Sciatic nerve (tissue), 2 donors: ENCODE data around the gene PYM1. TPM values are rescaled to one million over a fixed set of nuclear protein-coding genes. Genes with fewer than 3 reads are reported as not detected.
"Not testable (repeated sequence)": the region's sequence is repeated elsewhere in the genome, so short reads cannot be mapped to it uniquely, and the experiment has no call there.

ENCODE experiments used
- ATAC-seq: fragments of 200-7000 bp; cut with Tn5 transposase; one replicate; pipeline ENCODE4 v1.9.1; 2020; ENCODE audit warnings: mild to moderate bottlenecking, moderate library complexity
- DNase-seq: peaks from one replicate; pipeline ENCODE4 v3.0.0-alpha.2; 2020; ENCODE audit warnings: low spot score
- intact Hi-C: fragments of 100-400 bp; cut with DNase I; formaldehyde crosslinking; loops from one replicate; pipeline ENCODE4 v1.14.2; 2022
- total RNA-seq: library from RNA; stranded (reverse); fragmentation: NEBNext Ultra II Directional; extraction: Animal tissue kit (Norgen Biotek cat#: 25700); gene quantifications from one replicate; pipeline ENCODE4 v1.2.1, GENCODE V29; 2021
- donor health status: DM: no; HTN: no; CAD: no.
- donor health status: DM: no; HTN: no; CAD: no.

Gene PYM1
- total RNA-seq, 1 donor from 2014 or later: 21.8 TPM

DNA sequence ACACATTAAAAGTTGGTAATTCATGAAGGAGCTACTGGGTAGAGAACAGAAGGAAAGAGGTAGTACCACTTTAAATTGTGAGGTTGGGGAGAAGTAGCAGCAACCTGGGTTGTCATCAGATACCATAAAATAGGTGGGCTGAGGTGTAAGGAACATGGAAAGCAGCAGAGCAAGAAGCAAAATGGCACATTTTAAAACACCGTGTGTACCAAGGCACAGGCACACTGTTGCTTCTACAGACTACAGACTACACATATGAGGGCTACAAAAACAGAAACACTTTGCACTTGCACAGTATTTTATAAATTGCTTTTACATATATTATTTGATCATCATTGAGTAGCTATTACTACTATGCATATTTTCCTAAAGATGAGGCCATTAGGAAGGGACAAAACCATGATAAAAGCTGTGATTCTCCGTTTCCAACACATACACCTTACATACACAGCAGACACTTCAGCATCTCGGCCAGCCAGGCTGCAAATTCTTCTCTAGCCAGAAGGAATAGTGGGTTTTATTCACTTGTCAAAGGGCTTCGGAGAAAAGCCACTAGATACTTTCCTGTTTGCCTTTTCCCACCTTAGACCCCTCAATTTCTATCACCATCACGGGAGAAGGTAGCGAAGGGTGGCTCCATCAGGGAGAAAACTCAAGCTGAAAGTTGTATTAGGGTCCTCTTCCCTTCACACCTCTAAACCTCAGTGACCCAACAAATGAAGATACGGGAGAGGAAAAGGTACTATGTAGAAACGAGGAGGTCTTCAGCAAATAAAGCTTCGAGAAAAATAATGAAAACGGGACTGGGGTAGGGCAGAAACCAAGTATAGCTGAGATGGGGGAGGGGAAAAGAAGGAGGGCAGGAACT is 1.6 kb downstream of the PYM1 start:
- intact Hi-C loops: no loop called here
- DNase-seq (no peak), ATAC-seq (no peak)

DNA sequence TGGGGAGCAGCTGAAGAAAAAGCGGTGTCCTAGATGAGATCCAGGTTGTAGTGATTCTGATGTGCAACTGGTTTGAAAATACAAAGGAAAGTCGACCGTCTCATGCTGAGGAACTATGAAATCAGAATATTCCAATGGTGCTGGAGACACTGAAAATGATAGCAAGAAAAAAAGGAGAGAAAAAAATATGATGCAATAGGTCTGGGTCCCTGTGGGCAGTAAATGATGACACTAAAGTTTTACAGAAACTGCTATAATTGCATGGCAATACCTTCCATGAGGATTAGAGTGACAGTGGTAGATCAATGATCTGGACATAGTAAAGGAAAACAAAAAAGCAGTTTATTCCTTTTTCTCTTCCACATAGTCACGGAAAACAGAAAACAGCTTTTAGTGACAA is 2.3 kb downstream of the PYM1 start:
- no peak for ATAC-seq
- DNase-seq: no peak
- intact Hi-C loops: no loop called here

DNA sequence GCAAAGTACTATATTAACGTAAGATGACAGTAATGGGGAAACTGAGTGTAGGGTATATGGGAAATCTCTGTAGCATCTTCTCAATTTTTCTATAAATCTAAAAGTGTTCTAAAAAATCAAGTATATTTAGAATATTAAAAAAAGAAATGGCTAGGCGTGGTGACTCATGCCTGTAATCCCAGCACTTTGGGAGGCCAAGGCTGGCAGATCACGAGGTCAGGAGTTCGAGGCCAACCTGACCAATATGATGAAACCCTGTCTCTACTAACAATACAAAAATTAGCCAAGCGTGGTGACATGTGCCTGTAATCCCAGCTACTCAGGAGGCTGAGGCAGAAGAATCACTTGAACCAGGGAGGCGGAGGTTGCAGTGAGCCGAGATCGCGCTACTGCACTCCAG is 4.0 kb downstream of the PYM1 start:
- intact Hi-C loops, DNase-seq, ATAC-seq: not testable (repeated sequence)

DNA sequence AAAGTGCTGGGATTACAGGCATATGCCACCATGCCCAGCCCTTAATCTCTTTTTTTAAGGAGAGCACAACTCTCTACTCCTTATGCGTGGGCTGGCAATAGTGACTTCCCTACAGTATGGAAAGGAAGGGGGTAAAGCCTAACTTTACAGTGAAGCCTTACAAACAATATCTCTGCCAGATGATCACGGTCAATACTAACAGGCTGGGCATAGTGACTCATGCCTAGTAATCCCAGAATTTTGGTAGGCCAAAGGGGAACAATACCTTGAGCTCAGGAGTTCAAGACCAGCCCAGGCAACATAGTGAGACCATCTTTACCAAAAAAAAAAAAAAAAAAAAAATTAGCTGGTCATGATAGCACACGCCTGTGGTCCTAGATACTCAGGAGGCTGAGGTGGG is 5.6 kb downstream of the PYM1 start:
- no peak for ATAC-seq
- DNase-seq: no peak
- intact Hi-C loops: no loop called here

DNA sequence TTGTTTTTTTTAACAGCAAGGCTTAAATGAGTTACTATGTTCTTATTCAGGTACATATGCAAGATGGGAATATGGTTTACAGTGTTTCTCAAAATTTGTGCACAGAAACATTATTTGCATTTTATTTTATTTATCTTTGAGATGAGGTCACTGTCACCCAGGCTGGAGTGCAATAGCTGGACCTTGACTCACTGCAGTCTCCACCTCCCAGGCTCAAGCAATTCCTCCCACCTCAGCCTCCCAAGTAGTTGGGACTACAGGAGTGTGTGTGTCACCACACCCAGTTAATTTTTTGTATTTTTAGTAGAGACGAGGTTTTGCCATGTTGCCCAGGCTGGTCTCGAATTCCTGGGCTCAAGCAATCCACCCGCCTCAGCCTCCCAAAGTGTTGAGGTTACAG is 8.7 kb downstream of the PYM1 start:
- DNase-seq, ATAC-seq, intact Hi-C loops: not testable (repeated sequence)

DNA sequence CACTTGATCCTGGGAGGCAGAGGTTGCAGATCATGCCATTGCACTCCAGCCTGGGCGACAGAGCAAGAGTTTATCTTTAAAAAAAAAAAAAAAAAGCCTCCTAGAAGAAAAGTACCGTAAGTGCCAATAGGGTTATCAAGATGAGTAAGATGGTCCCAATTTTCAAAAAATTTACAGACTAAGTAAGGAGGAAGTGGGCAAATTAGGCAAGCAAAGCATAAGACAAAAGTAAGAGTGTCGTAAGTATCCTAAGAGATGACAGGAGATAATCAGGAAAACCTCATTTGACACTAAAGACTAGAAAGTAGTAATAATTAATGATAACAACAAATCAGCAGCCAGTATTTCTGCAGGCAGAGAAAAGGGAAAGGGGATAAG is 12.2 kb downstream of the PYM1 start:
- no peak for DNase-seq
- no peak for ATAC-seq
- intact Hi-C loops: no loop called here

DNA sequence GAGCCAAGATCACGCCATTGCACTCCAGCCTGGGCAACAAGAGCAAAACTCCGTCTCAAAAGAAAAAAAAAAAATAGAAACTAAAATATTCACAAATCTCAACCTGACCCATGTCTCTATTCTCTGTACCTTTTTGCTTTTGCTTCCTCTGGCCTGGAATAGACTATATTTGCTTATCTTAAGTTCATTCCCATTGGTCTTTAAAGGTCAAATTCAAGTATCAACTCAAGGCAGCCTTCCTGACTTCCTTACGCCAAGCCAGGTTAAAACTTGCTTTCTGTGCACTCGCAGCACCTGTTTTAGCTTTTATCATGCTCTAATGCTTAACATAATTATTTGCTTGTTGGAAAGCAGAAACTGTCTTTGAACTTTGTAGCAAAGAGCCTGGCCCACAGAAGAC is 14.8 kb downstream of the PYM1 start:
- DNase-seq (no peak), ATAC-seq (no peak)
- intact Hi-C loops: no loop called here

DNA sequence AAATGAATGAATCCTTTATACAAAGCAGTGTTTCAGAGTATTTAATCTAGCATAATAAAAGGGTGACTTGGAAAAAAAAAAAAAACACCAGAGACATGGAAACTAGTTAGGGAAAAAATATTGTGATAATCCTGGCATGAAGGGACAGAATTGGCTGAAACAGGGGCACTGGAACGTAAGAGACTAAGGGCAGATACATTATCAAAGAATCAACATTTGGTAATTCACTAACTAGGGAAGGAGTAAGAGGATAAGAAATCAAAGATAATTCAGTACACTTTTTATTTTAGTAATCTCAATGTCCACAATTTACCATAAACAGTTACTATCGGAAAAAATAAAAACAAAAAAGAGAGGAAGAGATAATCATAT is 18.2 kb downstream of the PYM1 start:
- intact Hi-C loops: no loop called here
- no peak for ATAC-seq
- DNase-seq: no peak

DNA sequence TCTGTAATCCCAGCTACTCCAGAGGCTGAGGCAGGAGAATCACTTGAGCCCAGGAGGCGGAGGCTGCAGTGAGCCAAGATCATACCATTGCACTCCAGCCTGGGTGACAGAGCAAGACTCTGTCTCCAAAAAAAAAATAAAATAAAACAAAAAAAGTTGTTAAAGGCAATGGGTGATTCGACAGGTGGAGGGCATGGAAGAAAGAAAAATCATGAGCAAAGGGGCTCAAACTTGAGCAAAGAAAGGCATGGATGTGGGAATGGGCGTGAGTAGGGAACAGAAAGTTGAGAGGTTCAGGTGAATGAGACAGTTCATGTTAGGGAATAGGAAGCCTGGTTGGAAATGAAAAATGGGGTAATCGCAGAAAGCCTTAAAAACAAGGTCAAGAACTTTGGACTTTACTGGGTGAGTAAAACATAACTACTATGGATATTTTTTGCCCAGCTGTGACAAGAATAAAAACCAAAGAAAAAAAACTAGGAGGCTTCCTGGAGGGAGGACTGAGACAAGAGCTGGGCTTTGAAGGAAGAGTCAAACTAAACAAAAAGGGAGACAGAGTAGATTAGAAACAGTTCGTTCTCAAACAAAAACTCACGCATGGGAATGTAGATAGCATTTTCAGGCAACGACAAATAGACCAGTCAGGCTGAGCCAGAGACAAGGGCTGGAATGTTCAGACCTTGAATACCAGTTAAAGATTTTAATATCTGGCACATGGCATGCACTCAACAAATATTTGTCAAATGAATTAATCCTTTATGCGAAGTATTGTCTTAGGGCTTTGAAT is 18.8 kb downstream of the PYM1 start:
- intact Hi-C loops: no loop called here
- ATAC-seq: no peak

DNA sequence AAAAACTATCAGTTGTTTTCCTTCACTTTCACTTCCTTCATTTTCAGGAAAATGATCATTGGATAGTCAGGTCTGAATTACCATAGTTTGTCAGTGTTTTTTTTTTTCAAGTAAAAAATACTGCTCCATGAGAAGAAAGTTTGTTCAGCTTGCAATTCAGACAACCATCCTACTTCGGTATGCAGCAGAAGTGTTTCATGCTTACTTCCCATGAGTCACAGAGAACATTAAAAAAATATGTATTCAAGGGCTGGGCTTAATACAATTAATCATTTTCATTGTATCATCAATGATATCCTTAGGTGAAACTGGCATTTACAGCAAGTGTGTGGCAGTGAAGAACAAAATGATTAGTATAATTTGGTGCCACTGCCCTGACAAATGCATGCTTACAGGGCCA is 21.6 kb downstream of the PYM1 start:
- DNase-seq: no peak
- intact Hi-C loops: no loop called here
- no peak for ATAC-seq

More for the DNA sequence above, 18.8 kb downstream of the PYM1 start:
- DNase-seq: no peak

DNA sequence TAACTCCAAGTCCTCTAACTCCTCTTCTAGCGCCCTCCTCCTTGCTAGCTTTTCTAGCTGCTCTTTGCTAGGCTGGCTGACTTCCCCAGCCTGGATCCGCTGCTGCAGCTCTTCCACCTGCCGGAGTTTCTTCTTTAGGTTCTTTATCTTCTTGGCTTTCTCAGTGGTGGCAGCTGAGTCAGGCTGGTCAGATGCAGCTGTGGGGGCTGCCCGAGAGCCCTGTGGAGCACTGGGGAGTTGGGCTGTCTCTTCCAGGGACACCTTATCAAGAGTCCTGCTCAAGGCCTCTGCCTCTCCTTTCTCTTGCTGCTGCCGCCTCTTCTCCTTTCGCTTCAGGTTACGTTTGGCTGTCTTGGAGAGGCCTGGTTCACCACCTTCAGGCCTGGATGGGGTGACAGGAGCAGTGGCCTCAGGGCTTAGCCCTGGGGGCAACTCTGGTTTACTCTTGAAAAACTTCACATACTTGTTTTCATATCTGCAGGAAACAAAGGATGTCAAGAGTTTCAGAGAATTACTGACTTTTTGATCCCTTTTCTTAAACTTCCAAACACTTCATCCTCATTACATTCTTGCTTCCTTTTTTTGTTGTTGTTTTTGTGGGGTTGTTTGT is 25.7 kb downstream of the PYM1 start:
- ATAC-seq (no peak), DNase-seq (no peak)
- intact Hi-C loops: no loop called here

DNA sequence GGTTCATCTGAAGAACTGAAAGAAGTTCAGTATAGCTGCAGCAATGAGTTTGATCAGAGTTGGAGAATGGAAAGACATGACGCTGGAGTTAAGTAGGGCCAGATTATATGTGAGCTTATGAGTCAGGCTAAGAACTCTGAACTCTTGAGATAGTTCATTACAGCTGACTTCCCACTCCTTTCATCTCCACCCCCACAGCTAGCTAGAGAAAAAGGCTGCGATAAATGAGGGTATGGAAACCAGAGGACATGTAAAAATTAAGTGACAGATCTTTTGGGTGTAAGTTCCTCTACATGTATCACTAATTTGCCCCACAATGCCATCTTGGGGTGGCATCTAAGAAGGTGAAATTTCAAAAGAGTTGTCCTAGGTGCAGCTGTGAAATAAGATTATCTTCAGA is 28.6 kb downstream of the PYM1 start:
- intact Hi-C loops: no loop called here
- no peak for DNase-seq
- ATAC-seq: no peak

DNA sequence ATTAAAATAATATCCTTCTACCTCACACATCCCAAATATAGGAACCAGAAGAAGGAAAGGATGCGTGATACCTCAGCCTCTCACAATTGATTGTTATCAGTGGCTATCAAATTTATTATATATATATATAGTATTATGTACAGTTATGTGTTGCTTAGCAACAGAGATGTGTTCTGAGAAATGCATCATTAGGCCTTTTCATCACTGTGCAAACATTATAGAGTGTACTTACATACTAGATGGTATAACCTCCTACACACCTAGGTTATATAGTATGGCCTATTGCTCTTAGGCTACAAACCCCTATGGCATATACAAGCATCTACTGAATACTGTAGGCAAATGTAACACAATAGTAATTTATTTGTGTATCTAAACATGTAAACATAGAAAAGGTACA is 34.0 kb downstream of the PYM1 start:
- intact Hi-C loops: no loop called here
- ATAC-seq: no peak
- DNase-seq: no peak

DNA sequence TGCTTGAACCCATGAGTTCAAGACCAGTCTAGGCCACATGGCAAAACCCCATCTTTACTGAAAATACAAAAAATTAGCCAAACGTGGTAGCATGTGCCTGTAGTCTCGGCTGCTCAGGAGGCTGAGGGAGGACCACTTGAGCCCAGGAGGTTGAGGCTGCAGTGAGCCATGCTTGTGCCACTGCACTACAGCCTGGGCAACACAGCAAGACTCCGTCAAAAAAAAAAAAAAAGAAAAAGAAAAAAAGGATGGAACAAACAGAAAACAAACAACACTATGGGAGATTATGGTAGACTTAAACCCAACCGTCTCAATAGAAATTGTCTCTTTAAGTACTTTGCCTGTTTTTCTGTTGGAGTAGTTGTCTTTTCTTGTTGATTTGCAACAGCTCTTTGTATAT is 36.4 kb downstream of the PYM1 start:
- intact Hi-C loops: no loop called here
- DNase-seq: no peak
- no peak for ATAC-seq

DNA sequence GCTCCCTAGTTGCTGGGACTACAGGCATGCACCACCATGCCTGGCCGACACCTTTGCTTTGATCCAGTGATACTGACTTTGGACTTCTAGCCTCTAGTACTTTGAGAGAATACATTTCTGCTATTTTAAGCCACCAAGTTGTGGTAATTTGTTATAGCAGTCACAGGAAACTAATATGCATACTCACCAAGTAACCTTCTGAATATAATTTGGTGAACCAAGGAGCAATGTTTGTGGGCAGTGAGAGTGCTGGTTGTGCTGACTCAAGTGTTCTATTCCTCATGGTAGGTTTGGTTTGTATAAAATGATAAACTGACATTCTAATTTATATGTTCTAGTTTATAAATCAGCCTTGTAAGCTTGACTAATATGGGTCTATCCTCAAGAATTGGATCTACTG is 42.6 kb downstream of the PYM1 start:
- intact Hi-C loops: no loop called here
- no peak for DNase-seq
- no peak for ATAC-seq

DNA sequence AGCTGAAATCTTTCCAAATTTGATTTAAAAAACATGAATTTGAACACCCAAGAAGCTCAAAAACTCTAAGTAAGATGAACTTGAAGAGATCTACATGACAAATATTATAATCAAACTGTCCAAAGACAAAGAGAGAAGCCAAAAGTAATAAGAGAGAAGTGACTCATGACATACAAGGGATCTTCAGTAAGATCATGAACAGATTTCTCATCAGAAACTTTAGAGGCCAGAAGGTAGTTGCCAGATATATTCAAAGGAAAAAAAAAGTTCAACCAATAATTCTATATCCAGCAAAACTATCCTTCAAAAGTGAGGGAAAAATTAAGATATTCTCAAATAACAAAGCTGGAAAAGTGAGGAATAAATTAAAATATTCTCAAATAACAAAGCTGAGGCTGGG is 49.9 kb downstream of the PYM1 start:
- intact Hi-C loops: no loop called here
- DNase-seq (no peak), ATAC-seq (no peak)

DNA sequence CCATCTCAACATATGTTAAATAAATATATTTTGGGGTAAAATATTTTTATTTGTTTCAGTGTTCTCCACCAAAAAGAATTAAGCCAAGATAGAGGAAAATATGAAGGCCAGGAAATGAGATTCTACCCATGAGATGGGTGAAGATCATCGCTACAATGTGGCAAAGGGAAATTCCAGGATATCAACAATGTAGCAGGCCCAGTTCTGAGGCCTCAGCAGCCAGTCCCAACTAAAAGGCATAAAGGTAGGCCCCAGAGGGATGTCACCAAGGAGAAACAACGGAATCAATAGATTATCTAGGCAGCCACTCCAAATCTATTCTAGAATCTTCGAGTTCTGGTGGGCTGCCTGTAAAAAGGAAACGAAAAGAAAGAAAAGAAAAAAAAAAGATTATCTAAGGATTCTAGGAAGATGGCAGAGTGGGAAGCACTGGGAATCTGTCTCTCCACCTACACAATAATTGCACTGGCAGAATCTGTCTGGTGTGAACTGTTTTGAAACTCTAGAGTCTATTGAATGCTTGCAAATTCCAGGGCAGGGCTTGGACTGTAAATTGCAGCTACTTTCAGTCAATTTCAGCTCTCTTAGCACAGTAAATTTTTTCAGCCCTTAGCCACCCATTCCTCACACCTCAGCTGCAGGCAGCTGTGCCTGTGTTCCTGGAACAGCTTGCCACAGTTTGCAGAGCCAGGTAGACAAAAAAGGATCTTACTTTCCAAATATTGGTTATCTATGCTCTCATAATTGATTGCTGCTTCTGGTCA is 51.8 kb downstream of the PYM1 start:
- ATAC-seq (no peak), DNase-seq (no peak)
- intact Hi-C loops: no loop called here

DNA sequence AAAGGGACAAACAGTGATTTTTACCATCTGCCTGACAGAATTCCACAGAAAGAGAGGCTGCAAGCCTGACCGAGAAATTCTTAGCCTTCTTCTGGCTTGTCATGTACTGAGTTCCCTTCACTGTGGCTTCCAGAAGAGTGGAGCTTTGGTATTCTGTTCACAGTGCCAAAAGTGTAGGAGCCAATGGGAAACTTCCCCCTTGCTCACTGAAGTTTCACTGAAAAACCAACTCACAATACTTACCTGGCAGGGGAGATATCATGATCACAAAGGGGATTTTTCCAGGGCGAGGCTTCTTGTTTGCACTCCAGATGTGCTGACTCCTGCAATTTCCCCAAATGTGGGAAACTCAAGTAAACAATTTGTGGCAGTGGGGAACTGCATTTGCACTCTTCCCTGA is 53.3 kb downstream of the PYM1 start:
- no peak for ATAC-seq
- intact Hi-C loops: no loop called here
- DNase-seq: no peak

DNA sequence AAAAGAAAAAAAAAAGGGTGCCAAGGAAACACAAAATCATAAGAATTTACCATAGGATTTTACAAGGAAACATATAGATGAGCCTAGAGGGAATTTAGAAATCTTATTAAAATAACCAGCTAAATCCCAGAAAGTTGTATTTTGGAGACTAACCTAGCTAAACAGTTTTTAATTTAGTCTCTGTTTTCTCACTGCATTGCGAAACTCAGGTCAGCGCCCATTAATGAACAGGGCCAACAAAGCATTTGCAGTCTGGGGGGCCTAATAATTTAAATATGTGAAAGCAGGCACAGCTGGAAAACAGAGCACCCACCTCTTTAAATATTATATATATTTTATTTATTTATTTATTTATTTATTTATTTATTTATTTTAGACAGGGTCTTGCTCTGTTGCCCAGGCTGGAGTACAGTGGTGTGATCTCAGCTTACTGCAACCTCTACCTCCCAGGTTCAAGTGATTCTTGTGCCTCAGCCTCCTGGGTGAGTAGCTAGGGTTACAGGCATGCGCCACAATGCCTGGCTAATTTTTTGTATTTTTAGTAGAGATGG is 61.2 kb downstream of the PYM1 start:
- ATAC-seq, intact Hi-C loops: not testable (repeated sequence)

More for the DNA sequence above, 61.2 kb downstream of the PYM1 start:
- not testable (repeated sequence) for DNase-seq
